ENCODE results near the gene COL16A1. TPM values are rescaled to one million over a fixed set of nuclear protein-coding genes. Genes with fewer than 3 reads are reported as not detected.

The COL16A1 gene
- total RNA-seq, 2 experiments from 2014 or later, result not detected

DNA sequence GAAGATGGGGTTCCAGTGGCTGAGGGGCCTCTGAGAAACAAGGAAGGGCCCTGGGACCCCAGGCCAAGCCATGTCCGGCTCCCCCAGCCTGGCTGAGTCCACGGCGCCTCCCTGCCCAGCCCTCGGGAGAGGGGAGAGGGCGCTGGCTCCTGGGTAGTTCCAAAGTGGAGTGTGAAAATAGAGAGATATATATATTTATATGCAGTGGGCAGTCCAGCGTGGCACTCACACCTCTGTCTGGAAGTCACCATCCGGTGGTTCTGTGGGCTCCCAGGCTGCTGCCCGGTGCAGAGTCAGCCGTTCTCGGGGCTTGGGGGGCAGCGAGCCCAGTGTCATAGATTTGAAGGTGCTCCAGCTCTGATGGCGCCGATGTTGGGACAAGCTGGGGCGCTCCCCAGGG lies 23.4 kb upstream of the COL16A1 start:
- ATAC-seq, result no peak
- CTCF ChIA-PET, result interaction anchor here (0.7 kb wide), 1 partner anchor 19 kb away, joined by 3 read pairs; no protein-coding TSS in a partner anchor
- Mint-ChIP-seq H3K27me3 (peaks cover 4% of the 10 kb centered on the region), H3K9me3 (ENCODE audit: low read depth) (no peaks in the 10 kb centered on the region), H3K36me3 (no peaks in the 10 kb centered on the region), H3K4me1 (no peaks in the 10 kb centered on the region), H3K4me3 (no peak overlapping the region), H3K27ac (no peak overlapping the region)
- DNase-seq, result no peak

DNA sequence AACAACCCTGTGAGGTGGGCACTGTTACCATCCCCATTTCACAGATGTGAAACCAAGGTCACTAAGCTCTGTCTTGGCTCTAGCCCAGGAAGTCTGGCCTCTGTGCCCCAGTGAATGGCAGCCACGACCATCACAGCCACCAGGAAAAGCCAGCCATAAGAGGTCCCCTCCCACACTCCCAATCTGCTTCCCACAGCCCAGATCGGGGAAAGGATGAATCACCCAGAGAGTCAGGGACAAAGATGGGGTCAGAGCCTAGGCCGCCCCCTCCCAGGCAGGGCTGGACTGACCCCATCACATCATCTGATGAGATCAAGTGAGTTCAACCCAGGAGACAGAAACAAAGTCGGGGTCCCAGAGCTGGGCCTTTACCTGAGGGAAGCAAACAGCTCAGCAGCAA lies 22.9 kb upstream of the COL16A1 start:
- Mint-ChIP-seq H3K4me1 (no peaks in the 10 kb centered on the region), H3K9me3 (ENCODE audit: low read depth) (no peaks in the 10 kb centered on the region), H3K27ac (no peak overlapping the region), H3K4me3 (no peak overlapping the region), H3K27me3 (peaks cover 9% of the 10 kb centered on the region), H3K36me3 (no peaks in the 10 kb centered on the region)
- CTCF ChIA-PET, result interaction anchor here (0.7 kb wide), 1 partner anchor 19 kb away, joined by 3 read pairs; no protein-coding TSS in a partner anchor
- no peak for ATAC-seq
- DNase-seq, result no peak

DNA sequence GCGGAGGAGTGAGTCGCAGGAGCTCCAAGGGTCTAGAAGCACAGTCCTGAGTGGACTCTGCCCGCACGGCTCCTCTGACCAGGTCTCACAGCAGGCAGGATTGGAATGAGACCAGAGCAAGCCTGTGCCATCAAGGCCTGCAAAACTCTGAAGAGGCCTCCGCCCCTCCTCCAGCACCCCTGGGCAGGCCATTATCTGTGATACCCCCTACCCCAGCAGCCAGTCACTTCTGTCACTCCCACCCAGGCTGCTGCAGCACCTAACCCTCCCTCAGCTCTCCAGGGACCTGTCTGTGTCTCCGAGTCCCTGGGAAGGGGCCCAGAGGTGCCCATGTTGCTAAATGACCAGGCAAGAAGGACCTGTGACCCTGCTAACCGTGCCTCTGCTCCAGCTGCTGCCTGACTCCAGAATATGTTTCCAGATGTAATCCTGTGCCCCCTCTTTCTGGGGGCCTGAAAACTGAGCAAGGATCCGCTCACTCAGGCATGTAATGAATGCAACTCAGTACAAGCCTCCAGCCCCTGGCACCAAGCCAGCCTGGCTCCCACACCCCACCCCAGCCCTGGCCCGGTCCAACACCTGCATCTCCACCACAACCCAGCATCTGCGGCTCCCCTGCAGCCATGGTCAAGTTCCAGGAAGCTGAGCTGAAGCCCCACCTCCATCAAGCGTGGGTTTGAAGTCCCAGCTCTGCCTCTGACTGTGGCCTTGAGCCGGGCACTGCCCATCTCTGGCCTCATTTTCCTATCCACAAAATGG lies 22.1 kb upstream of the COL16A1 start:
- DNase-seq, result no peak
- no peaks in the 10 kb centered on the region for H3K9me3 Mint-ChIP-seq (ENCODE audit: low read depth)
- CTCF ChIA-PET, result interaction anchor here (1.4 kb wide), 1 partner anchor 63 kb away, joined by 5 read pairs; no protein-coding TSS in a partner anchor
- H3K27me3 Mint-ChIP-seq, result peaks cover 11% of the 10 kb centered on the region
- H3K4me1 Mint-ChIP-seq, result no peaks in the 10 kb centered on the region
- no peaks in the 10 kb centered on the region for H3K36me3 Mint-ChIP-seq
- no peak overlapping the region for H3K27ac Mint-ChIP-seq
- no peak overlapping the region for H3K4me3 Mint-ChIP-seq
- ATAC-seq, result no peak

DNA sequence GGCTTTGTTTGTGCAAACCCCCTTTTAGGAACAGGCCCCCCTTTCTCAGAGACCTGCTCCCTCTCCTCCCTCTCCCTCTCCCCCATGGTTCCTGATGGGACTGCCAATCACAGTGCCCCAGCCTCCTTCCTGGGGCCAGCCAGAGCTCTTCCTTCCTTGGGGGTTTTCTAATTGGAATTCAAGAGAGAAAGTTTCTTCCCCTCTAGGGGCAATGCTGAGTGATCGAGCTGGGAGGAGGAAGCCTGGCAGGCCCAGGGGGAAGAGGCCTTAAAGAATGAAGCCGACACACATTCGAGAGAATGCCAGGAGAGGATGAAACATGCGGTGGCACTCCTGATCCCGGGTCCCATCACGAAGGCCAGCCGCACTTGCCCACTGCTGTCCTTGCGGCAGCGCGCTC lies 21.3 kb upstream of the COL16A1 start:
- Mint-ChIP-seq H3K4me3 (no peak overlapping the region), H3K9me3 (ENCODE audit: low read depth) (no peaks in the 10 kb centered on the region), H3K4me1 (no peaks in the 10 kb centered on the region), H3K36me3 (no peaks in the 10 kb centered on the region), H3K27me3 (peaks cover 11% of the 10 kb centered on the region), H3K27ac (no peak overlapping the region)
- DNase-seq, result no peak
- ATAC-seq, result no peak
- CTCF ChIA-PET, result interaction anchor here (1.4 kb wide), 1 partner anchor 64 kb away, joined by 5 read pairs; no protein-coding TSS in a partner anchor

DNA sequence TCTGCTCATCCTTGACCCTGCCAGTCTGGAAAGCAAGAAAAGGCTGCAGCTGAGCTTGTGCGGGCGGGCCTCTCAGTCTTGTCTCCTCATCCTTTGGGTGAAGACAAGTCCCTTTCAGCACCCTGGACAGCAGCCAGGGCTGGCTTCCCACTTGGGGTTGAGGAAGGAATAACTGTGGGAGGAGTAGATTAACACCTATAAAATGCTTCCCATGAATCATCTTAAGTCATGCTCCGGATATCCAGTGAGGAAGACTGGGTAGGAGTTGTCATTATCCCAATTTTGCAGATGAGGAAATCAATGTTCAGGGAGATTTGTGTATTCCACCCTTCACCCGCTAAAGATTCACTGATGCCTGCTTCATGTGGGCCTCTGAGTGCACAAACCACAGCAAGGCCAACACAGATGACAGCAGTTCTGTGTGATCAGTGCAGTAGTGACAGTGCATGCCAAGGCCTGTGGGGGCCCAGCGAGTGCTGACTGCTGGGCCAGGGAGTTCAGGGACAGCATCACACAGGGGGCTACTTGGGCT lies 20.1 kb upstream of the COL16A1 start:
- Mint-ChIP-seq H3K9me3 (ENCODE audit: low read depth) (no peaks in the 10 kb centered on the region), H3K27me3 (peaks cover 12% of the 10 kb centered on the region), H3K4me3 (no peak overlapping the region), H3K27ac (no peak overlapping the region), H3K4me1 (no peaks in the 10 kb centered on the region), H3K36me3 (no peaks in the 10 kb centered on the region)
- CTCF ChIA-PET, result no interaction called here
- DNase-seq, result peak; percentile 73
- peak; percentile 45 for ATAC-seq

DNA sequence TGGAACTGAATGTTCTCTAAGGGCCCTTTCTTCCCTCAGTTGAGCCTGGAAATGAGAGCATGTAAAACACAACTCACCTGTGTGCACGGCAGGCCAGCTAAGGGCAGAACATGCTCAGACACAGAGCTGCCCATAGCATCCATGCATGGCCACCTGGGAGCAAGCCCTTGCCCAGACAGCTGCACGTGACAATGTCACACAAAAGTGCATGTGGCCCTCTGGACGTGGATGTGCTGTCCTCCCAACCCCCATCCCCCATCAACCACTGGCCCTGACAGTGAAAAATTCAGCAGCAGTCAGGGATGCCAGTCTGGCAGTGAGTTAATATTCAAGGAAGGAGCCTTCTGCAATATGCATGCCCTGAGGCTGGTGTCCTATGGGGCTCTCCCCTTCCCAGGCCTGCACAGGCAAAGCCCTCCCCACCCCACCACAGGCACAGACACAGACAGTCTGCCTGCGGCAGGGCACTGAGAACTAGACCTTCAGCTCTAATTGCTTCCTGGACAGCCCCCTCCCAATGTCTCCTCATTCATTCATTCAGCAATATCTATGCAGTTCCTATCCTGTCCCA lies 14.6 kb upstream of the COL16A1 start:
- Mint-ChIP-seq H3K9me3 (ENCODE audit: low read depth) (no peaks in the 10 kb centered on the region), H3K27me3 (peaks cover 60% of the 10 kb centered on the region), H3K36me3 (no peaks in the 10 kb centered on the region), H3K27ac (no peak overlapping the region), H3K4me1 (peaks cover 11% of the 10 kb centered on the region), H3K4me3 (no peak overlapping the region)
- CTCF ChIA-PET, result interaction anchor here (2.0 to 5.1 kb wide), 2 partner anchors 10 to 16 kb away, joined by 5 to 43 read pairs; partner anchors contain the start of gene COL16A1
- ATAC-seq (no peak), DNase-seq (no peak)

DNA sequence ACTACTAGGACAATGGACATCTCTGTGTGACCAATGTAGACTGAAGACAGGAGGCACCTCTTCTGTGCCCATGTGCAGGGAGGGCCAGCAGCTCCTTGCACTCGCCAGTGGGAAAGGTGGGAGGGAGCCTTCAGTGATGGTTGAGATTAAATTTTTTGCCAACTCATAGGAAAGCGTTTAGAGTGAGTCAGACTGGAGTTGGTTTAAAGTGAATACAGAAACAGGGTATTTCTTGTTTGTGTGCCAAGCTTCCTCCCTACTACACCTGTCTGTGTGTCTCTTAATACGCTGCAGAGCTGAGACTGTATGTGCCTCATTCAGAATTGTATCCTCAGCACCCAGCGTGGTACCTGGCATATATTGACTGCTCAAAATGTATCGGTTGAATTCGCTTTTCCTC lies 13.5 kb upstream of the COL16A1 start:
- CTCF ChIA-PET, result interaction anchor here (2.0 to 7.0 kb wide), 5 partner anchors 9 to 72 kb away, joined by 5 to 60 read pairs (median 12); partner anchors contain the start of gene COL16A1
- Mint-ChIP-seq H3K27ac (no peak overlapping the region), H3K36me3 (no peaks in the 10 kb centered on the region), H3K9me3 (ENCODE audit: low read depth) (no peaks in the 10 kb centered on the region), H3K27me3 (peaks cover 67% of the 10 kb centered on the region), H3K4me3 (no peak overlapping the region), H3K4me1 (peaks cover 11% of the 10 kb centered on the region)
- DNase-seq (no peak), ATAC-seq (no peak)

DNA sequence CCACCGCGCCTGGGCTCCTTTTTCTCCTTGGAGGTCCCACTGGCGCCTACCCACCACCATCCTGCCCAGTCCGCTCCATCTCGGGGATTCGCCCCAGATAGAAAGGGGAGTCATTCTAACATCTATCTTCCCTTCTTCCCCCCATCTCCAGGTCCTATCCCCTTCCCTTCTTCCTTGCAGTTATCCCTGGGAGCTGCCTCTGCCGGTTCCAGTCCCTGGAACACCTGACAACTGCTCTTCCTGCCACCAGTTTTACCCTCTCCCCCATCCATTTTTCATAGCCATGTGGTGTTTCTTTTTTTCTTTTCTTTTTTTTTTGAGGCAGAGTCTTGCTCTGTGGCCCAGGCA lies 12.0 kb upstream of the COL16A1 start:
- H3K27ac Mint-ChIP-seq, result no peak overlapping the region
- CTCF ChIA-PET, result interaction anchor here (0.9 to 7.0 kb wide), 10 partner anchors 12 to 158 kb away, joined by 3 to 60 read pairs (median 6); partner anchors contain the start of gene COL16A1
- peaks cover 11% of the 10 kb centered on the region for H3K4me1 Mint-ChIP-seq
- DNase-seq, result no peak
- no peak overlapping the region for H3K4me3 Mint-ChIP-seq
- ATAC-seq, result no peak
- H3K9me3 Mint-ChIP-seq (ENCODE audit: low read depth), result no peaks in the 10 kb centered on the region
- no peaks in the 10 kb centered on the region for H3K36me3 Mint-ChIP-seq
- peaks cover 72% of the 10 kb centered on the region for H3K27me3 Mint-ChIP-seq

DNA sequence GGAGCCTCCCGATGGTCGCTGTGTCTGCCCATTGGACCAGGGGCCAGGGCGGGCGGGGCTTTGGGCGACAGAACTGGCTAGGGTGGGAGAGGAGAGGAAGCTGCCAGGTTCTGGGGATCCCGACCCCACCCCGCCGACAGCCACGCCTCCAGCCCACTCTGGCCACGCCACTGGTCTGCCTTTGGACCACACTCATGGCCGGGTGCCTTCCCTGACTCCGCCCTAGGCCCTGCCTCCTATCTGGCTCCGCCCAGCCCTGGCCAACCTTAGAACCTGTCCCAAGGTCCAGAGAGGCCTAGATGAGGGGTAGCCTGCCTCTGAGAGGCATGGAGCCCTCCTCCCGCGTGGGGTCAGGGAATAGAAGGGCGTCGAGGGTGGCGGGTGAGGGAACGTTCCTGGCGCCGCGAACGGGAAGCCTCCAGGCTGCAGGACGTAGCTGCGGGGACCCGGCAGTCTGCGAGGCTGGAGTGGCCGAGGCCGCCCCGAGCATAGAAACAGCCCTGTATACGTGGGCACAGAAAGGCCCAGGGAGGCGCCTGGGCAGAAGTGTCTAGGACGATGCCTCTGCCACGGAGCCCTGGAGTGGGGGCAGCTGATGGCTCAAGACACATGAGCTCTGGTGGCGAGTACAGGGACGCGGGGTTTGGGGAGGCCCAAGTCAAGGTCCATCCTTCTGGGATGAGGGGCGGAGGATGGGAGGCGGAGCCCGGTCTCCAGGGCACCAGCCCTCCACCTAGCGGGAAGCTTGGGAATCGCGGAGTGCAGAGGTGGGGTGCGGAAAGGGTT lies 11.5 kb upstream of the COL16A1 start:
- no peak overlapping the region for H3K27ac Mint-ChIP-seq
- CTCF ChIA-PET, result interaction anchor here (0.9 to 7.0 kb wide), 12 partner anchors 13 to 157 kb away, joined by 3 to 60 read pairs (median 6); partner anchors contain the start of gene COL16A1
- H3K4me1 Mint-ChIP-seq, result peaks cover 11% of the 10 kb centered on the region
- H3K9me3 Mint-ChIP-seq (ENCODE audit: low read depth), result no peaks in the 10 kb centered on the region
- DNase-seq (peak; percentile 54), ATAC-seq (peak; percentile 71)
- H3K4me3 Mint-ChIP-seq, result peak overlapping the region; percentile 48
- peaks cover 73% of the 10 kb centered on the region for H3K27me3 Mint-ChIP-seq
- no peaks in the 10 kb centered on the region for H3K36me3 Mint-ChIP-seq

DNA sequence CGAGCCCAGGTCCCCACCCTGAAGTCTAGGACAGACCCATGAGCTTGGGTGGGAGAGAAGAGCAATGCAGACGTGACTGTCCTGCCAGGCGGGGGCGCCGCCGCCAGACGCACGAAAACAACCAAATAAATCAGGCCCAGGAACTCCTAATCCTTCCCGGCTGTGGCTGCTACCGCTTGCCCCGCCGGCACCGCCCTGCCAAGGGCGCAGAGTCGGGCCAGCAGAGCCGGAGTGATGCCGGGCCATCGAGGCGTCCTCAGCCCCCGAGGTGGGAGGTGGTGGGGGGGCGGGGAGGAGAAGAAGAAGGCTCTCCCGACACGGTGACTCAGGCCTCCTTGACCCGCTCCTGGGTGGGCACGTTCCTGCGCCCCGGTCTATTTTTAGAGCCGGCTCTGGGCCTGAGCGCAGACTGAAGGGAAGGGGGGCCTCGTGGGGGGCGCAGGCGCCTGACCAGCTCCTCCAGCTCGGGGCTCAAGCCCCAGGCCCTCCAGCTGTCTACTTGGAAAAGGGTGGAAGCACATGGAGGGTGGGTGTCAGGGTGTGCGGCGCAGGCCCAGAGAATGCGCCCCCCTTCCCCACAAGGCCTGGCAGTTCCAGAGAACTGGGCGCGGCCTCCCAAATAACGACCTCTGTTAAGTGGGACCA lies 10.7 kb upstream of the COL16A1 start:
- Mint-ChIP-seq H3K9me3 (ENCODE audit: low read depth) (no peaks in the 10 kb centered on the region), H3K27ac (no peak overlapping the region), H3K27me3 (peaks cover 76% of the 10 kb centered on the region), H3K4me3 (no peak overlapping the region), H3K4me1 (peaks cover 11% of the 10 kb centered on the region), H3K36me3 (no peaks in the 10 kb centered on the region)
- DNase-seq (no peak), ATAC-seq (peak; percentile 35)
- CTCF ChIA-PET, result interaction anchor here (0.6 to 7.0 kb wide), 10 partner anchors 12 to 96 kb away, joined by 3 to 60 read pairs (median 4); partner anchors contain the start of gene COL16A1

DNA sequence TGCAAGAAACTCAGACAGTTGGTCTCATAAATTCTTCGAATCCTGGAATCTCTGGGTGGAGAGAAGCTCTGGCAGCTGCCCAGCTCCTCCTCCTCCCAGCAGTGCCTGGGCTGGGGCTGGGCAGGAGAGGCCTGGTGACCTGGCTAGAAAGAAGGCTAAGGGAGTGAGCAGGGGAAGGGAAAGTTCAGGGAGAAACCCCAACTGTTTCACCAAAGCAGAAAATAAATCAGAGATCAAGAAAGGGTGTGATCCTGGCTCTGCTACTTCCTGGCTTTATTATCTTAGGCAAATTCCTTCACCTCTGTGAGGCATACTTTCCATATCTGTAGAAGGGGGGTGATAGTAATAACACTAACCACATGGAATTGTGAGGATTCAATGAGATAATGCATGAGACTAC lies 8.8 kb upstream of the COL16A1 start:
- CTCF ChIA-PET, result interaction anchor here (0.6 to 7.0 kb wide), 4 partner anchors 33 to 77 kb away, joined by 3 to 60 read pairs (median 6); no protein-coding TSS in a partner anchor
- Mint-ChIP-seq H3K4me3 (no peak overlapping the region), H3K4me1 (peaks cover 24% of the 10 kb centered on the region), H3K36me3 (no peaks in the 10 kb centered on the region), H3K9me3 (ENCODE audit: low read depth) (no peaks in the 10 kb centered on the region), H3K27me3 (peaks cover 78% of the 10 kb centered on the region), H3K27ac (no peak overlapping the region)
- no peak for ATAC-seq
- DNase-seq, result no peak

DNA sequence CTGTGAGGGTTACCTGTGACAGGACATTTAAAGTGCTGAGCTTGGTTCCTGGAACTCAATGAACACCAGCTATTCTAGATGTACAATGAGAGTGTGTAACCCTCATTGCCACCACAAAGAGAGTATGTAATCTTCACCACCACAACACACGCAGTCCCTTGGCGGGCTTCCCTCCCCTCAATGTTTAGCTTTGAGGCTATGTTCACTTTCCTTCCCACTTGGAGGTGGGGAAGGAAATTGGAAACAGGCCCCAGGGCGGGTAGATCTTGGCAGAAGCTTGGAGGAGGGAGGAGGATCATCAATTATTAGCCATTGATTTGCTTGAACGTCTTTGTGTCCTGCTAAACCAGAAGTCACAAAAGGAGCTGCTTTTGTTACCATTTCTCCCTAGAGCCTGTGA lies 8.3 kb upstream of the COL16A1 start:
- Mint-ChIP-seq H3K4me3 (no peak overlapping the region), H3K27me3 (peaks cover 75% of the 10 kb centered on the region), H3K4me1 (peaks cover 28% of the 10 kb centered on the region), H3K27ac (no peak overlapping the region), H3K36me3 (no peaks in the 10 kb centered on the region), H3K9me3 (ENCODE audit: low read depth) (no peaks in the 10 kb centered on the region)
- DNase-seq (no peak), ATAC-seq (no peak)
- CTCF ChIA-PET, result interaction anchor here (0.6 to 7.0 kb wide), 6 partner anchors 10 to 287 kb away, joined by 3 to 60 read pairs (median 4); no protein-coding TSS in a partner anchor
